ENCODE data around the gene DHRS9. TPM values are rescaled to one million over a fixed set of nuclear protein-coding genes. Genes with fewer than 3 reads are reported as not detected.

The DHRS9 gene
- total RNA-seq, 1 donor from 2014 or later = 2.1 TPM

GRCh38 chr2:169139993-169140767 is 70.8 kb downstream of the DHRS9 start:
- no peak overlapping the region for H3K4me3 ChIP-seq (ENCODE audit: low read length in 3 of 3)
- H3K27me3 ChIP-seq (ENCODE audit: control insufficient read depth in 3 of 3, insufficient read depth in 3 of 3, low read length in 3 of 3) = no peaks in the 10 kb centered on the region
- no peak overlapping the region for H3K27ac ChIP-seq (ENCODE audit: low read depth, low read length)
- H3K36me3 ChIP-seq (ENCODE audit: control insufficient read depth in 3 of 3, insufficient read depth in 3 of 3, low read length in 3 of 3) = no peaks in the 10 kb centered on the region
- H3K9me3 ChIP-seq (ENCODE audit: control insufficient read depth in 3 of 3, low read length in 3 of 3) = no peaks in the 10 kb centered on the region
- no peak overlapping the region for H3K9ac ChIP-seq (ENCODE audit: low read depth in 1 of 3, low read length in 3 of 3)
- no peaks in the 10 kb centered on the region for H3K4me1 ChIP-seq (ENCODE audit: control insufficient read depth in 3 of 3, insufficient read depth in 3 of 3, low read length in 3 of 3)

- H3K4me1 ChIP-seq (ENCODE audit: control insufficient read depth in 3 of 3, insufficient read depth in 3 of 3, low read length in 3 of 3) = no peaks in the 10 kb centered on the region
- H3K36me3 ChIP-seq (ENCODE audit: control insufficient read depth in 3 of 3, insufficient read depth in 3 of 3, low read length in 3 of 3) = no peaks in the 10 kb centered on the region
- no peak overlapping the region for H3K4me3 ChIP-seq (ENCODE audit: low read length in 3 of 3)
- no peaks in the 10 kb centered on the region for H3K9me3 ChIP-seq (ENCODE audit: control insufficient read depth in 3 of 3, low read length in 3 of 3)
- H3K9ac ChIP-seq (ENCODE audit: low read depth in 1 of 3, low read length in 3 of 3) = no peak overlapping the region
- H3K27me3 ChIP-seq (ENCODE audit: control insufficient read depth in 3 of 3, insufficient read depth in 3 of 3, low read length in 3 of 3) = no peaks in the 10 kb centered on the region
- H3K27ac ChIP-seq (ENCODE audit: low read depth, low read length) = no peak overlapping the region
Observed at GRCh38 chr2:169141713-169142352, 72.5 kb downstream of the DHRS9 start.

GRCh38 chr2:169143998-169144397 is 74.6 kb downstream of the DHRS9 start:
- H3K36me3 ChIP-seq (ENCODE audit: control insufficient read depth in 3 of 3, insufficient read depth in 3 of 3, low read length in 3 of 3) = no peaks in the 10 kb centered on the region
- H3K4me3 ChIP-seq (ENCODE audit: low read length in 3 of 3) = no peak overlapping the region
- H3K27me3 ChIP-seq (ENCODE audit: control insufficient read depth in 3 of 3, insufficient read depth in 3 of 3, low read length in 3 of 3) = no peaks in the 10 kb centered on the region
- H3K9ac ChIP-seq (ENCODE audit: low read depth in 1 of 3, low read length in 3 of 3) = no peak overlapping the region
- no peaks in the 10 kb centered on the region for H3K9me3 ChIP-seq (ENCODE audit: control insufficient read depth in 3 of 3, low read length in 3 of 3)
- H3K4me1 ChIP-seq (ENCODE audit: control insufficient read depth in 3 of 3, insufficient read depth in 3 of 3, low read length in 3 of 3) = no peaks in the 10 kb centered on the region
- no peak overlapping the region for H3K27ac ChIP-seq (ENCODE audit: low read depth, low read length)

Other genes starting within 250 kb of the DHRS9 start
- gene SPC25, start 179.1 kb upstream of the DHRS9 start, total RNA-seq = 3.7 TPM
- 1.0 TPM for gene G6PC2, start 168.3 kb upstream of the DHRS9 start, total RNA-seq
- not detected for gene ABCB11, start 38.2 kb upstream of the DHRS9 start, total RNA-seq

Measured in skeletal muscle tissue (tissue), 4 donors.